ENCODE measurements around the gene SV2C.

SV2C gene

DNA sequence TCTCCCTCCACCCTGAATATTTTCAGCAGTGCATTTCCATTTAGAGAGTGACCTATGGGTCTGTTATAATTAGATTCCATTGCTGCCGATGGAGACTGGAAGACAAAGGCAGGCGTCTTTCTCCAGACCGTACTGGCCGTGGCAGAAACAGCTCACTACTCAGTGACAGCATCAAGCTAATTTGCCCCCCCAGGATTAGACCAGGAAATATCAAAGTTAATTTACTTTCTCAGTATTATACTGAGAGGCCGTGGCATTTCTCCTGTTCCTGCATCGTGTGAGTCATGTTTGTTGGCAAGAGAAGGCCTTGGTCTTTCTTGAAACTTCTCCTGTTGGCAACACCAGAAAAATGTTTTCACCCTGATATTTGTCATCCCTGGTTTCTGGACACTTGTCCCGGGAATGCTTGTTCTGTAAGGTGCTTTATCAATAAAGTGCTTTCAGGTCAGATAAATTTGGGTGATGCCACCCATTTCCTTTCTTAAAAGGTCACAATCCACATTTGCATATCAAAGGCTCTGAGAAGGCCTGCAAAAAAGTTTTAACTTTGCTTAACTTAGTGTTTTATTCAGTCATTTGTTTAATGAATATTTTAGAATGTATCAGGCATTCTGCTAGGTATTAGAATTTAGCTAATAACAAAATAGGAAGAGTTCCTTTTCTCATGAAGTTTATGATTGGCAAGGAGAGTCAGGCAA is 28.4 kb downstream of the SV2C start:
- no peaks in the 10 kb centered on the region for H3K4me1 ChIP-seq (ENCODE audit: insufficient read depth, low read length)
- H3K9me3 ChIP-seq (ENCODE audit: insufficient read depth, low read length, severe bottlenecking), result no peaks in the 10 kb centered on the region
- TF ChIP-seq, protein P1, sequence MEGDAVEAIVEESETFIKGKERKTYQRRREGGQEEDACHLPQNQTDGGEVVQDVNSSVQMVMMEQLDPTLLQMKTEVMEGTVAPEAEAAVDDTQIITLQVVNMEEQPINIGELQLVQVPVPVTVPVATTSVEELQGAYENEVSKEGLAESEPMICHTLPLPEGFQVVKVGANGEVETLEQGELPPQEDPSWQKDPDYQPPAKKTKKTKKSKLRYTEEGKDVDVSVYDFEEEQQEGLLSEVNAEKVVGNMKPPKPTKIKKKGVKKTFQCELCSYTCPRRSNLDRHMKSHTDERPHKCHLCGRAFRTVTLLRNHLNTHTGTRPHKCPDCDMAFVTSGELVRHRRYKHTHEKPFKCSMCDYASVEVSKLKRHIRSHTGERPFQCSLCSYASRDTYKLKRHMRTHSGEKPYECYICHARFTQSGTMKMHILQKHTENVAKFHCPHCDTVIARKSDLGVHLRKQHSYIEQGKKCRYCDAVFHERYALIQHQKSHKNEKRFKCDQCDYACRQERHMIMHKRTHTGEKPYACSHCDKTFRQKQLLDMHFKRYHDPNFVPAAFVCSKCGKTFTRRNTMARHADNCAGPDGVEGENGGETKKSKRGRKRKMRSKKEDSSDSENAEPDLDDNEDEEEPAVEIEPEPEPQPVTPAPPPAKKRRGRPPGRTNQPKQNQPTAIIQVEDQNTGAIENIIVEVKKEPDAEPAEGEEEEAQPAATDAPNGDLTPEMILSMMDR (IDR thresholded peaks at IDR 0.05; ENCODE audit: borderline replicate concordance, extremely low read depth, low read length, poor library complexity, severe bottlenecking), result no peak
- no peak for TF ChIP-seq EZH2 (IDR thresholded peaks at IDR 0.05; ENCODE audit: borderline replicate concordance, low read depth, low read length, severe bottlenecking)
- no peak overlapping the region for H2AFZ ChIP-seq (ENCODE audit: low read depth, low read length)
- no peaks in the 10 kb centered on the region for H3K79me2 ChIP-seq (ENCODE audit: insufficient read depth, low read length)
- H3K27ac ChIP-seq (ENCODE audit: low read length), result no peak overlapping the region
- no peaks in the 10 kb centered on the region for H3K27me3 ChIP-seq (ENCODE audit: insufficient read depth, low read length, poor library complexity)
- H4K20me1 ChIP-seq (ENCODE audit: insufficient read depth, low read length), result no peaks in the 10 kb centered on the region
- H3K4me2 ChIP-seq (ENCODE audit: insufficient read depth, low read length), result no peak overlapping the region
- H3K4me3 ChIP-seq (ENCODE audit: low read depth in 1 of 2, low read length in 2 of 2), result no peak overlapping the region
- DNase-seq (no peak), ATAC-seq (ENCODE audit: insufficient read depth, low read depth) (no peak)
- no peaks in the 10 kb centered on the region for H3K36me3 ChIP-seq (ENCODE audit: insufficient read depth, low read length)
- H3K9ac ChIP-seq (ENCODE audit: low read depth, low read length), result no peak overlapping the region

- no peak overlapping the region for H3K4me2 ChIP-seq (ENCODE audit: insufficient read depth, low read length)
- no peak overlapping the region for H3K9ac ChIP-seq (ENCODE audit: low read depth, low read length)
- no peaks in the 10 kb centered on the region for H4K20me1 ChIP-seq (ENCODE audit: insufficient read depth, low read length)
- ATAC-seq (ENCODE audit: insufficient read depth, low read depth) (no peak), DNase-seq (no peak)
- no peaks in the 10 kb centered on the region for H3K4me1 ChIP-seq (ENCODE audit: insufficient read depth, low read length)
- no peaks in the 10 kb centered on the region for H3K9me3 ChIP-seq (ENCODE audit: insufficient read depth, low read length, severe bottlenecking)
- H3K27ac ChIP-seq (ENCODE audit: low read length), result no peak overlapping the region
- no peaks in the 10 kb centered on the region for H3K36me3 ChIP-seq (ENCODE audit: insufficient read depth, low read length)
- no peak overlapping the region for H2AFZ ChIP-seq (ENCODE audit: low read depth, low read length)
- TF ChIP-seq, protein P1 (IDR thresholded peaks at IDR 0.05; ENCODE audit: borderline replicate concordance, extremely low read depth, low read length, poor library complexity, severe bottlenecking), result no peak
- no peak for TF ChIP-seq EZH2 (IDR thresholded peaks at IDR 0.05; ENCODE audit: borderline replicate concordance, low read depth, low read length, severe bottlenecking)
- no peaks in the 10 kb centered on the region for H3K27me3 ChIP-seq (ENCODE audit: insufficient read depth, low read length, poor library complexity)
- no peaks in the 10 kb centered on the region for H3K79me2 ChIP-seq (ENCODE audit: insufficient read depth, low read length)
- H3K4me3 ChIP-seq (ENCODE audit: low read depth in 1 of 2, low read length in 2 of 2), result no peak overlapping the region
Observed at GRCh38 chr5:76113103-76113502, 29.9 kb downstream of the SV2C start.

GRCh38 chr5:76114179-76114851 is 31.1 kb downstream of the SV2C start:
- H3K36me3 ChIP-seq (ENCODE audit: insufficient read depth, low read length), result no peaks in the 10 kb centered on the region
- ATAC-seq (ENCODE audit: insufficient read depth, low read depth) (no peak), DNase-seq (no peak)
- H3K4me2 ChIP-seq (ENCODE audit: insufficient read depth, low read length), result no peak overlapping the region
- H4K20me1 ChIP-seq (ENCODE audit: insufficient read depth, low read length), result no peaks in the 10 kb centered on the region
- TF ChIP-seq, protein P1 (IDR thresholded peaks at IDR 0.05; ENCODE audit: borderline replicate concordance, extremely low read depth, low read length, poor library complexity, severe bottlenecking), result no peak
- no peak for TF ChIP-seq EZH2 (IDR thresholded peaks at IDR 0.05; ENCODE audit: borderline replicate concordance, low read depth, low read length, severe bottlenecking)
- H3K27ac ChIP-seq (ENCODE audit: low read length), result no peak overlapping the region
- H3K79me2 ChIP-seq (ENCODE audit: insufficient read depth, low read length), result no peaks in the 10 kb centered on the region
- H3K4me1 ChIP-seq (ENCODE audit: insufficient read depth, low read length), result no peaks in the 10 kb centered on the region
- H3K27me3 ChIP-seq (ENCODE audit: insufficient read depth, low read length, poor library complexity), result no peaks in the 10 kb centered on the region
- H3K9ac ChIP-seq (ENCODE audit: low read depth, low read length), result no peak overlapping the region
- no peaks in the 10 kb centered on the region for H3K9me3 ChIP-seq (ENCODE audit: insufficient read depth, low read length, severe bottlenecking)
- H3K4me3 ChIP-seq (ENCODE audit: low read depth in 1 of 2, low read length in 2 of 2), result no peak overlapping the region
- H2AFZ ChIP-seq (ENCODE audit: low read depth, low read length), result no peak overlapping the region
